Measurements from ENCODE around the gene TEX38. TPM values are rescaled to one million over a fixed set of nuclear protein-coding genes. Genes with fewer than 3 reads are reported as not detected.
"Not testable (repeated sequence)": the region's sequence is repeated elsewhere in the genome, so short reads cannot be mapped to it uniquely, and the experiment has no call there.

Gene TEX38
- total and polyA plus RNA-seq, 2 experiments from 2014 or later, result 0.34 TPM; not detected in 1

DNA sequence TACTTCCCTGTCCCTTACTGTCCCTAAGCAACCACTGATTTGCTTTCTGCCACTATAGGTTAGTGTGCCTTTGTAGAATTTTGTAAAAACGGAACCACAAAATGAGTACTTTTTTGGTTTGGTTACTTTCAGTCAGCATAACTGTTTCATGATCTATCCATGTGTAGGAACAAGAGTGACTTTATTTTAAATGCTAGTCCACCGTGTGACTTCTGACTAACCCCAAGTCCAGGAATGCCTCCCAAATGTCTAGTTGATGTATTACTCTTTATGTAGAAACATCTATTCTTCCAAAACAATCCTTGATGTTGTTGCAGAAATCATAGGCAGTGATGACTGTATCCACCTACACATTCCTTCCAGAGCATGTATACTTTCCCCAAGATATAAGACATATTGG, 24.8 kb upstream of the TEX38 start:
- Histone ChIP-seq H3K79me2 (ENCODE audit: insufficient read depth) (no peaks in the 10 kb centered on the region), H2AFZ (no peak overlapping the region), H3F3A (ENCODE audit: insufficient read depth) (peaks cover 29% of the 10 kb centered on the region), H3K4me3 (no peak overlapping the region), H3K4me2 (ENCODE audit: unreplicated experiment) (no peak overlapping the region), H3K27me3 (replicated peaks; ENCODE audit: insufficient read depth) (no peaks in the 10 kb centered on the region), H3K27ac (peak overlapping the region; percentile 26; the same call in 1 of the 2 replicates), H3K4me1 (ENCODE audit: insufficient read depth) (peaks cover 32% of the 10 kb centered on the region), H3K9me3 (ENCODE audit: low read depth) (peaks cover 3% of the 10 kb centered on the region), H4K20me1 (ENCODE audit: insufficient read depth) (no peaks in the 10 kb centered on the region), H3K9ac (no peak overlapping the region), H3K9me2 (ENCODE audit: insufficient read depth) (no peaks in the 10 kb centered on the region), H3K36me3 (ENCODE audit: low read depth) (peaks cover 20% of the 10 kb centered on the region)
- in situ Hi-C loops (cut with MboI), result no loop called here
- DNase-seq, result peak; percentile 47
- 44 to 46% methylated on average over 2 of the region's 2 CpGs for whole genome bisulfite sequencing, 2 experiments (ENCODE audit: low coverage in 1 of 2, low lambda C conversion rate in 2 of 2, missing lambda C conversion rate in 2 of 2)
- TF ChIP-seq EZH2 (IDR thresholded peaks at IDR 0.05; ENCODE audit: insufficient read depth, poor library complexity, severe bottlenecking) (no peak), EZH2phosphoT487 (IDR thresholded peaks at IDR 0.05; ENCODE audit: insufficient read depth, low read depth) (no peak)

DNA sequence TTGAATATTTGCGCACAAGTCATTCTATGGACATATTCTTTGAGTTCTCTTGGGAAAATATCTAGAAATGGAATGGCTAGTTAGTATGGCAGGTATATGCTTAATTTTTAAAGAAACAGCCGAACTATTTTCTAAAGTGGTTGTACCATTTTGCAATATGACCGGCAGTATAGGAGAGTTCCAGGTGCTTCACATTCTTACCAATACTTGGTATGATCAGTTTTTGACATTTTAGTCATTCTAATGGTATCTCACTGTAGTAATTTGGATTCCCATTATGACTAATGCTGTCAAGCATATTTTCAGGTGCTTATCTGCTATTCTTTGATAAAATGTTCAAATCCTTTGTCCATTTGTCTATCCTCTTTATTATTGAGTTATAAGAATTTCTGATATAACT, 24.0 kb upstream of the TEX38 start:
- Histone ChIP-seq H3K9me2 (ENCODE audit: insufficient read depth) (no peaks in the 10 kb centered on the region), H3K36me3 (ENCODE audit: low read depth) (peaks cover 20% of the 10 kb centered on the region), H3K4me2 (ENCODE audit: unreplicated experiment) (no peak overlapping the region), H3K9ac (no peak overlapping the region), H3K27me3 (replicated peaks; ENCODE audit: insufficient read depth) (no peaks in the 10 kb centered on the region), H4K20me1 (ENCODE audit: insufficient read depth) (no peaks in the 10 kb centered on the region), H3K27ac (no peak overlapping the region), H3K4me1 (ENCODE audit: insufficient read depth) (peaks cover 31% of the 10 kb centered on the region), H2AFZ (no peak overlapping the region), H3K79me2 (ENCODE audit: insufficient read depth) (no peaks in the 10 kb centered on the region), H3K4me3 (no peak overlapping the region), H3F3A (ENCODE audit: insufficient read depth) (peaks cover 29% of the 10 kb centered on the region), H3K9me3 (ENCODE audit: low read depth) (peaks cover 3% of the 10 kb centered on the region)
- no peak for TF ChIP-seq EZH2phosphoT487 (IDR thresholded peaks at IDR 0.05; ENCODE audit: insufficient read depth, low read depth)
- TF ChIP-seq EZH2 (IDR thresholded peaks at IDR 0.05; ENCODE audit: insufficient read depth, poor library complexity, severe bottlenecking), result no peak
- 95 to 100% methylated on average over 3 of the region's 3 CpGs for WGBS, 2 experiments (ENCODE audit: low coverage in 1 of 2, low lambda C conversion rate in 2 of 2, missing lambda C conversion rate in 2 of 2)
- no peak for DNase-seq
- in situ Hi-C loops (cut with MboI), result no loop called here

DNA sequence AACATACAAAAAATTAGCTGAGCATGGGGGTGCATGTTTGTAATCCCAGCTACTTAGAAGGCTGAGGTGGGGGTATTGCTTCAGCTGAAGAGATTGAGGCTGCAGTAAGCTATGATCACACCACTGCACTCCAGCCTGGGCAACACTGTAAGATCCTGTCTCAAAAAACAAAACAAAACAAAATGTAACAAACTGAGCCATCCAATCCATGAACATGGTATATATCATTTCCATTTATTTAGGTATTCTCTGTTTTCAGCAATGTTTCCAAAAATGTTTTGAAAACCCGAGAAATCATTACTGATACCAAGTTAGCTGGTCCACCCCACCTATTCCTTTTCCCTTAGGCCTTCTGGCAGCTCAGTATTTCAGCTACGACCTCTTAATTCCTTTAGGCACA, 21.9 kb upstream of the TEX38 start:
- H3K9me2 ChIP-seq (ENCODE audit: insufficient read depth), result no peaks in the 10 kb centered on the region
- H3K9me3 ChIP-seq (ENCODE audit: low read depth), result peaks cover 3% of the 10 kb centered on the region
- no peak for DNase-seq
- H2AFZ ChIP-seq, result no peak overlapping the region
- in situ Hi-C loops (cut with MboI), result no loop called here
- H3K27me3 ChIP-seq (replicated peaks; ENCODE audit: insufficient read depth), result no peaks in the 10 kb centered on the region
- H3K4me1 ChIP-seq (ENCODE audit: insufficient read depth), result peaks cover 23% of the 10 kb centered on the region
- TF ChIP-seq EZH2phosphoT487 (IDR thresholded peaks at IDR 0.05; ENCODE audit: insufficient read depth, low read depth), result no peak
- H3K4me3 ChIP-seq, result no peak overlapping the region
- peaks cover 20% of the 10 kb centered on the region for H3K36me3 ChIP-seq (ENCODE audit: low read depth)
- H3K27ac ChIP-seq, result no peak overlapping the region
- peaks cover 23% of the 10 kb centered on the region for H3F3A ChIP-seq (ENCODE audit: insufficient read depth)
- no peak overlapping the region for H3K4me2 ChIP-seq (ENCODE audit: unreplicated experiment)
- no peaks in the 10 kb centered on the region for H3K79me2 ChIP-seq (ENCODE audit: insufficient read depth)
- H4K20me1 ChIP-seq (ENCODE audit: insufficient read depth), result no peaks in the 10 kb centered on the region
- no peak overlapping the region for H3K9ac ChIP-seq
- WGBS, 2 experiments (ENCODE audit: low coverage in 1 of 2, low lambda C conversion rate in 2 of 2, missing lambda C conversion rate in 2 of 2), result 97 to 100% methylated on average over 2 of the region's 2 CpGs

DNA sequence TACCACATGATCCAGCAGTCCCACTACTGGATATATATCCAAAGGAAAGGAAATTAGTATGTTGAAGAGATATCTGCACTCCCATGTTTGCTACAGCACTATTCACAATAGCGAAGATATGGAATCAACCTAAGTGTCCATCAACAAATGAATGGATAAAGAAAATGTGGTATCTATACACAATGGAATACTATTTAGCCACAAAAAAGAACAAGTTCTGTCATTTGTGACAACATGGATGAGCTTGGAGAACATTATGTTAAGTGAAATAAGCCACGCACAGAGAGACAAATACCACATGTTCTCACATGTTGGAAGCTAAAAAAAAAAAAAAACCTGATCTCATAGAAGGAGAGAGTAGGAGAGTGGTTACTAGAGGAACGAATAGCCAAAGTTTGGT, 21.2 kb upstream of the TEX38 start:
- no peak overlapping the region for H3K9ac ChIP-seq
- peaks cover 24% of the 10 kb centered on the region for H3K36me3 ChIP-seq (ENCODE audit: low read depth)
- 95 to 96% methylated on average over 3 of the region's 3 CpGs for WGBS, 2 experiments (ENCODE audit: low coverage in 1 of 2, low lambda C conversion rate in 2 of 2, missing lambda C conversion rate in 2 of 2)
- no peak for DNase-seq
- no peaks in the 10 kb centered on the region for H3K79me2 ChIP-seq (ENCODE audit: insufficient read depth)
- no peak overlapping the region for H3K4me3 ChIP-seq
- H4K20me1 ChIP-seq (ENCODE audit: insufficient read depth), result no peaks in the 10 kb centered on the region
- TF ChIP-seq EZH2 (IDR thresholded peaks at IDR 0.05; ENCODE audit: insufficient read depth, poor library complexity, severe bottlenecking), result no peak
- TF ChIP-seq EZH2phosphoT487 (IDR thresholded peaks at IDR 0.05; ENCODE audit: insufficient read depth, low read depth), result no peak
- no peak overlapping the region for H3K4me2 ChIP-seq (ENCODE audit: unreplicated experiment)
- no peaks in the 10 kb centered on the region for H3K27me3 ChIP-seq (replicated peaks; ENCODE audit: insufficient read depth)
- H2AFZ ChIP-seq, result no peak overlapping the region
- peaks cover 23% of the 10 kb centered on the region for H3K4me1 ChIP-seq (ENCODE audit: insufficient read depth)
- no peak overlapping the region for H3K27ac ChIP-seq
- H3F3A ChIP-seq (ENCODE audit: insufficient read depth), result peaks cover 23% of the 10 kb centered on the region
- H3K9me2 ChIP-seq (ENCODE audit: insufficient read depth), result no peaks in the 10 kb centered on the region
- H3K9me3 ChIP-seq (ENCODE audit: low read depth), result peaks cover 3% of the 10 kb centered on the region
- in situ Hi-C loops (cut with MboI), result no loop called here

DNA sequence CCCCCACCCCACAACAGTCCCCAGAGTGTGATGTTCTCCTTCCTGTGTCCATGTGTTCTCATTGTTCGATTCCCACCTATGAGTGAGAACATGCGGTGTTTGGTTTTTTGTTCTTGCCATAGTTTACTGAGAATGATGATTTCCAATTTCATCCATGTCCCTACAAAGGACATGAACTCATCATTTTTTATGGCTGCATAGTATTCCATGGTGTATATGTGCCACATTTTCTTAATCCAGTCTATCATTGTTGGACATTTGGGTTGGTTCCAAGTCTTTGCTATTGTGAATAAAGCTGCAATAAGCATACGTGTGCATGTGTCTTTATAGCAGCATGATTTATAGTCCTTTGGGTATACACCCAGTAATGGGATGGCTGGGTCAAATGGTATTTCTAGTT, 20.5 kb upstream of the TEX38 start:
- H3K9me2 ChIP-seq (ENCODE audit: insufficient read depth); H3K4me2 ChIP-seq (ENCODE audit: unreplicated experiment); H3K79me2 ChIP-seq (ENCODE audit: insufficient read depth); H3K27ac ChIP-seq; H3K9ac ChIP-seq; in situ Hi-C loops (cut with MboI); DNase-seq; H4K20me1 ChIP-seq (ENCODE audit: insufficient read depth); H3K4me3 ChIP-seq; H2AFZ ChIP-seq; H3K27me3 ChIP-seq (replicated peaks; ENCODE audit: insufficient read depth); H3K9me3 ChIP-seq (ENCODE audit: low read depth): not testable (repeated sequence)
- Histone ChIP-seq H3K36me3 (ENCODE audit: low read depth) (peaks cover 24% of the 10 kb centered on the region), H3F3A (ENCODE audit: insufficient read depth) (peaks cover 23% of the 10 kb centered on the region), H3K4me1 (ENCODE audit: insufficient read depth) (peaks cover 22% of the 10 kb centered on the region)
- WGBS, 2 experiments (ENCODE audit: low coverage in 1 of 2, low lambda C conversion rate in 2 of 2, missing lambda C conversion rate in 2 of 2), result 99 to 100% methylated on average over 3 of the region's 3 CpGs
